IMR-90 (cell line): ENCODE data around the gene B3GAT3. TPM values are rescaled to one million over a fixed set of nuclear protein-coding genes. Genes with fewer than 3 reads are reported as not detected.

ENCODE experiments used
- ATAC-seq: fragments of 200-7000 bp; cut with Tn5 transposase; 2 replicates; pipeline ENCODE4 v1.9.1; 2020; ENCODE audit warnings: low read depth, mild to moderate bottlenecking, moderate library complexity
- BruUV-seq: library from RNA; stranded (reverse); fragments of 400-500 nt; replicated peaks from 2 replicates; lab custom pipeline; 2021; lab: Mats Ljungman, UMichigan
- CTCF ChIA-PET: fragments of 300-600 bp; formaldehyde crosslinking; extraction: SDS; loops from one replicate; lab custom pipeline; 2021; ENCODE audit warnings: antibody characterized with exemption; lab: Yijun Ruan, JAX
- POLR2A ChIA-PET: fragments of 300-600 bp; sonication (Branson Sonifier 250); formaldehyde crosslinking; loops from one replicate; lab custom pipeline; 2022; ENCODE audit warnings: antibody characterized with exemption; ENCODE audit not compliant: unreplicated experiment; lab: Charles Lee
- DNase-seq: peaks from one replicate; pipeline ENCODE4 v3.0.0; 2013
- H2AFZ ChIP-seq: replicated peaks from 2 replicates; pipeline ENCODE3; 2013; ENCODE audit warnings: low read length, mild to moderate bottlenecking; ENCODE audit not compliant: poor library complexity
- H2AK5ac ChIP-seq: 2 replicates; pipeline ENCODE4 v1.6.1; 2013; ENCODE audit warnings: low read depth, low read length, inconsistent platforms
- H2AK9ac ChIP-seq: replicated peaks from 2 replicates; pipeline ENCODE3; 2013; ENCODE audit warnings: mild to moderate bottlenecking, low read depth, low read length, moderate library complexity; ENCODE audit not compliant: poor library complexity
- H2BK120ac ChIP-seq: 2 replicates; pipeline ENCODE4 v1.6.1; 2013; ENCODE audit warnings: low read depth, low read length, inconsistent platforms
- H2BK15ac ChIP-seq: 3 replicates; pipeline ENCODE4 v1.6.1; 2013; ENCODE audit warnings: low read depth, low read length, inconsistent platforms
- H2BK20ac ChIP-seq: 2 replicates; pipeline ENCODE4 v1.6.1; 2013; ENCODE audit warnings: low read depth, mild to moderate bottlenecking, inconsistent platforms, low read length, moderate library complexity
- H2BK5ac ChIP-seq: 2 replicates; pipeline ENCODE4 v1.6.1; 2013; ENCODE audit warnings: mild to moderate bottlenecking, low read depth, low read length, inconsistent platforms; ENCODE audit not compliant: poor library complexity, severe bottlenecking
- H3K14ac ChIP-seq: replicated peaks from 2 replicates; pipeline ENCODE4 v1.6.1; 2013; ENCODE audit warnings: low read depth, low read length, inconsistent platforms
- H3K18ac ChIP-seq: 2 replicates; pipeline ENCODE4 v1.6.1; 2013; ENCODE audit warnings: low read depth, low read length, control low read depth
- H3K23ac ChIP-seq: 2 replicates; pipeline ENCODE4 v1.6.1; 2013; ENCODE audit warnings: low read depth, low read length, inconsistent platforms
- H3K27ac ChIP-seq: 2 replicates; pipeline ENCODE4 v1.5.1; 2013; ENCODE audit warnings: mild to moderate bottlenecking, control low read depth, low read length; ENCODE audit not compliant: insufficient read depth
- H3K27me3 ChIP-seq: 2 replicates; pipeline ENCODE4 v1.6.1; 2013; ENCODE audit warnings: low read length; ENCODE audit not compliant: control insufficient read depth, insufficient read depth
- H3K36me3 ChIP-seq: 2 replicates; pipeline ENCODE4 v1.6.1; 2013; ENCODE audit warnings: low read length, mixed read lengths; ENCODE audit not compliant: control insufficient read depth, insufficient read depth
- H3K4ac ChIP-seq: 2 replicates; pipeline ENCODE4 v1.6.1; 2013; ENCODE audit warnings: low read depth, low read length, inconsistent platforms
- H3K4me1 ChIP-seq: 2 replicates; pipeline ENCODE4 v1.6.1; 2013; ENCODE audit warnings: low read length, mixed read lengths; ENCODE audit not compliant: control insufficient read depth, insufficient read depth
- H3K4me2 ChIP-seq: 2 replicates; pipeline ENCODE4 v1.6.1; 2013; ENCODE audit warnings: low read depth, mild to moderate bottlenecking, control low read depth, low read length, moderate library complexity
- H3K4me3 ChIP-seq: 2 replicates; pipeline ENCODE4 v1.5.1; 2013; ENCODE audit warnings: low read depth, mild to moderate bottlenecking, control low read depth, low read length, moderate library complexity; ENCODE audit not compliant: insufficient read depth
- H3K56ac ChIP-seq: 2 replicates; pipeline ENCODE4 v1.6.1; 2013; ENCODE audit warnings: low read length, inconsistent platforms; ENCODE audit not compliant: insufficient read depth; ENCODE audit errors: extremely low read depth
- H3K79me1 ChIP-seq, 2 experiments: 2 replicates each; pipeline ENCODE4 v1.6.1; 2013; ENCODE audit warnings: low read length in 2 of 2, inconsistent platforms in 1 of 2, low read depth in 1 of 2
- H3K9ac ChIP-seq: 2 replicates; pipeline ENCODE4 v1.6.1; 2013; ENCODE audit warnings: low read depth, low read length, control low read depth
- H3K9me1 ChIP-seq: 2 replicates; pipeline ENCODE4 v1.6.1; 2013; ENCODE audit warnings: low read length, inconsistent platforms; ENCODE audit not compliant: insufficient read depth
- H3K9me3 ChIP-seq: 2 replicates; pipeline ENCODE4 v1.6.1; 2013; ENCODE audit warnings: low read length; ENCODE audit not compliant: control insufficient read depth, insufficient read depth
- H4K20me1 ChIP-seq: 2 replicates; pipeline ENCODE4 v1.6.1; 2013; ENCODE audit warnings: low read length, inconsistent platforms; ENCODE audit not compliant: insufficient read depth
- H4K5ac ChIP-seq: 2 replicates; pipeline ENCODE4 v1.6.1; 2013; ENCODE audit warnings: mild to moderate bottlenecking, low read depth, low read length, control low read depth
- H4K8ac ChIP-seq, 2 experiments: 2 replicates each; pipeline ENCODE4 v1.6.1; 2013; ENCODE audit warnings: low read depth in 2 of 2, low read length in 2 of 2, control low read depth in 1 of 2, inconsistent platforms in 1 of 2
- H4K91ac ChIP-seq: 2 replicates; pipeline ENCODE4 v1.6.1; 2013; ENCODE audit warnings: low read depth, low read length, inconsistent platforms; ENCODE audit not compliant: insufficient read depth
- CEBPB ChIP-seq: IDR thresholded peaks from 2 replicates; pipeline ENCODE4 v1.6.1; 2012; ENCODE audit warnings: low read depth, low read length, improper control_type of control experiment
- NFE2L2 ChIP-seq: fragments of 150-350 bp; IDR thresholded peaks from 2 replicates; pipeline ENCODE4 v1.6.1; 2016; ENCODE audit warnings: low read depth, mild to moderate bottlenecking, low read length
- WGBS, 2 experiments: methylation state at CpG; one replicate each; pipeline versions ENCODE4 v1.1.5 to v1.1.7; 2013; ENCODE audit warnings: missing lambda C conversion rate in 2 of 2; ENCODE audit not compliant: insufficient read length in 1 of 2; ENCODE audit errors: extremely low coverage in 2 of 2; 5-methylcytosine and 5-hydroxymethylcytosine counted together
- dilution Hi-C: fragments of 300-500 bp; cut with HindIII; formaldehyde crosslinking; loops from one replicate; pipeline ENCODE4 v1.14.3; 2018; ENCODE audit warnings: low sequenced_read_pairs; ENCODE audit not compliant: unreplicated experiment
- in situ Hi-C: fragments of 300-500 bp; cut with MboI; formaldehyde crosslinking; loops from 3 replicates; pipeline ENCODE4 v1.14.3; 2019; ENCODE audit warnings: low sequenced_read_pairs, inconsistent platforms, mixed read lengths
- intact Hi-C: fragments of 100-400 bp; cut with micrococcal nuclease; formaldehyde crosslinking; loops from 2 replicates; pipeline ENCODE4 v1.10.0; 2022
- polyA plus RNA-seq, 3 experiments: library from polyadenylated mRNA; depleted of rRNA; stranded (reverse); fragments of >200 nt; gene quantifications; 2 replicates each; pipeline ENCODE4 v1.2.3, GENCODE V29; 2012; ENCODE audit warnings: low replicate concordance in 1 of 3
- total RNA-seq: library from RNA; depleted of rRNA; stranded (reverse); fragments of >200 nt; gene quantifications from 2 replicates; pipeline ENCODE4 v1.2.3, GENCODE V29; 2012

Gene B3GAT3
- total and polyA plus RNA-seq, 2 of the 4 experiments (the other 2 are of a cell fraction) = 10.4 to 38.4 TPM

DNA sequence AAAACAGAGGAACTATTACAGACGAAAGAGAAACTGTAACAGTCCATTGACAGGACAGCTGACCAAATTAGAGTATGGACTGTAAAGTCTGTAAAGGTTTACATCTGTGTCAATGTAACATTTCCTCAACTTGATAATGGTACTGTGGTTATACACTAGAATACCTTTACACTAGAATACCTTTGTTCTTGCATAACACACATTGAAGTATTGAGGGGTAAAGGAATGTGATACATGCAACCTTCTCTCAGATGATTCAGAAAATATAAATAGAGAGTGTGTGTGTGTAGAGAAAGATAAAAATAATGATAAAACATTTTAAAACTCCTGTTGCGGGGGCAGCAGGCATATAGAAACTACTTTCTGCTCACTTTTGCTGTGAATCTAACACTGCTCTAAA, 42.5 kb downstream of the B3GAT3 start:
- Histone ChIP-seq H3K4me2 (no peak overlapping the region), H4K8ac (no peak overlapping the region), H3K18ac (no peak overlapping the region), H3K4me3 (no peak overlapping the region), H2BK20ac (no peak overlapping the region), H2AFZ (no peak overlapping the region), H3K27me3 (no peaks in the 10 kb centered on the region), H4K20me1 (no peaks in the 10 kb centered on the region), H3K23ac (no peak overlapping the region), H3K79me1 (peaks cover 12 to 46% of the 10 kb centered on the region in 2 experiments; a peak in 3 of 4 replicates), H2BK120ac (no peak overlapping the region), H2BK15ac (no peak overlapping the region), H3K9ac (no peak overlapping the region), H3K36me3 (peaks cover 38% of the 10 kb centered on the region), H3K4ac (no peak overlapping the region), H3K9me3 (no peaks in the 10 kb centered on the region), H4K5ac (no peak overlapping the region), H3K14ac (no peak overlapping the region), H3K56ac (no peak overlapping the region), H2AK5ac (no peak overlapping the region), H3K9me1 (peaks cover 8% of the 10 kb centered on the region), H2AK9ac (no peak overlapping the region), H4K91ac (no peak overlapping the region), H3K4me1 (peaks cover 8% of the 10 kb centered on the region), H2BK5ac (no peak overlapping the region), H3K27ac (no peak overlapping the region)
- no peak for DNase-seq
- dilution Hi-C loops (no loop called here), intact Hi-C loops (no loop called here), in situ Hi-C loops (no loop called here)
- ChIA-PET CTCF (no interaction called here), POLR2A (no interaction called here)
- ATAC-seq = no peak
- WGBS, 2 experiments = no CpG with 5 or more reads among the region's 2 CpGs
- no TSS peak for BruUV-seq
- TF ChIP-seq CEBPB = peak; percentile 53; the same call in 1 of the 2 replicates
- TF ChIP-seq NFE2L2 = no peak
